Measurements from ENCODE around the gene SPATA32.

SPATA32 gene

DNA sequence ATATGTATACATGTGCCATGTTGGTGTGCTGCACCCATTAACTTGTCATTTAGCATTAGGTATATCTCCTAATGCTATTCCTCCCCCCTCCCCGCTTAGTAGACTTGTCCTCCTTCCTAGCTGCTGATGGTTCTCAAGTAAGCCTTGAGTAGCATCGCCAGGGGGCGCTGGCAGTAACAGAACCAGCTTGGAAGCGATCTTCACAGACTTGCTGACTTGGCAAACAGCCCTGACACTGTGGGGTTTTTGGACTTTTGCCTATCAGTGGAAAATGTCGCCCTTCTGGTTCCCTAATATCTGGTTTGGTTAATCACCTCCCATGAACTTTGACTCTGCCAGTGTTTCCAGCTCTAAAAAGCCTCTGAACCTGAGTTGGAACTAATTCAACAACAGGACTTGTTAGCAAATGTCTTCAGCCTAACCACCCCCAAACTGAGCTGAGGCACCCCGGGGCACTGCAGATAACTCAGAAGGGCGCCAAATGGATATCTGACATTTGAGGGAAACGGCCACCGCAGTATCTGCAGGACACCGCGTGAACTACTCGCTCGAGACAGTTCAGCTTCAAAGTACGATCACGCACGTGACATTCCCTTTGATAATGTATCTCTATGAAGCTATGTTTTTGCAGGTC, 15.4 kb upstream of the SPATA32 start (continued):
- TF ChIP-seq PBX3 (CRISPR knock-in tag; IDR thresholded peaks at IDR 0.05) = no peak
- no peak for TF ChIP-seq ZNF175 (tag by site-specific recombination; IDR thresholded peaks at IDR 0.05)
- TF ChIP-seq, protein P1, sequence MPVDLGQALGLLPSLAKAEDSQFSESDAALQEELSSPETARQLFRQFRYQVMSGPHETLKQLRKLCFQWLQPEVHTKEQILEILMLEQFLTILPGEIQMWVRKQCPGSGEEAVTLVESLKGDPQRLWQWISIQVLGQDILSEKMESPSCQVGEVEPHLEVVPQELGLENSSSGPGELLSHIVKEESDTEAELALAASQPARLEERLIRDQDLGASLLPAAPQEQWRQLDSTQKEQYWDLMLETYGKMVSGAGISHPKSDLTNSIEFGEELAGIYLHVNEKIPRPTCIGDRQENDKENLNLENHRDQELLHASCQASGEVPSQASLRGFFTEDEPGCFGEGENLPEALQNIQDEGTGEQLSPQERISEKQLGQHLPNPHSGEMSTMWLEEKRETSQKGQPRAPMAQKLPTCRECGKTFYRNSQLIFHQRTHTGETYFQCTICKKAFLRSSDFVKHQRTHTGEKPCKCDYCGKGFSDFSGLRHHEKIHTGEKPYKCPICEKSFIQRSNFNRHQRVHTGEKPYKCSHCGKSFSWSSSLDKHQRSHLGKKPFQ (tag by site-specific recombination; IDR thresholded peaks at IDR 0.05) = no peak
- no peak for TF ChIP-seq ZSCAN23 (tag by site-specific recombination; IDR thresholded peaks at IDR 0.05)
- no peak for TF ChIP-seq ZNF19 (tag by site-specific recombination; IDR thresholded peaks at IDR 0.05; ENCODE audit: low read depth)
- peak; percentile 39; the same call in 1 of the 2 replicates for TF ChIP-seq ZEB2 (tag by site-specific recombination; IDR thresholded peaks at IDR 0.05)
- peak; percentile 44 for TF ChIP-seq ZNF501 (tag by site-specific recombination; IDR thresholded peaks at IDR 0.05)
- TF ChIP-seq ZBTB21 (tag by site-specific recombination; IDR thresholded peaks at IDR 0.05) = peak; percentile 16; the same call in 1 of the 2 replicates
- TF ChIP-seq ZNF692 (tag by site-specific recombination; IDR thresholded peaks at IDR 0.05) = 0 out of 2 replicates have a peak, but pooled peaks have one; percentile 21
- TF ChIP-seq SP7 (tag by site-specific recombination; IDR thresholded peaks at IDR 0.05) = peak; percentile 54; the same call in 1 of the 2 replicates
- no peak for TF ChIP-seq ZNF449 (tag by site-specific recombination; IDR thresholded peaks at IDR 0.05)
- TF ChIP-seq BCL11B (tag by site-specific recombination; IDR thresholded peaks at IDR 0.05; ENCODE audit: low read depth) = no peak
- TF ChIP-seq REPIN1 (tag by site-specific recombination; IDR thresholded peaks at IDR 0.05; ENCODE audit: low read depth) = no peak

DNA sequence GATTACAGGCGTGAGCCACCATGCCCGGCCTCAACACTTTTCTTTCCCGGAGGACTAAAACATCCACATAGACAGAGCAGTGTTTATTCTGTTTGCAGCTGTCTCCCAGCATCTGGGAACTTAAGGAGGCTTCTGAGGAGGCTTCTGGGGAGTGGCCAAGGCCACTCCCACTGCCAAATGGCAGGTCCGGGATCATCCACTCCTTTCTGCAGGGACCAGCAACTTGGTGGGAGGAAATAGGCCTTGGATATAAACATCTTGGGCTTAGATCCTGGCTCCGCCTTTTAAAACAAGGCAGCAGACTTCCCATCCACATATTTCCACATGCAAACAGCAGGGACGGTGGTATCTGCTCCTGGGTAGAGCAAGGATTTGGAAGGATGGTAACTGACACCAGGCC, 14.1 kb upstream of the SPATA32 start:
- ChIA-PET POLR2A (interaction anchor here (0.6 to 0.7 kb wide), 2 partner anchors 17 to 108 kb away, joined by 3 to 6 read pairs; no protein-coding TSS in a partner anchor), CTCF (interaction anchor here (0.5 to 12.0 kb wide), 20 partner anchors 10 to 1683 kb away, joined by 3 to 357 read pairs (median 12); partner anchors contain the start of genes HEXIM2 and MAP3K14)
- Histone ChIP-seq H3K27ac (ENCODE audit: extremely low read depth, low read depth, low read length) (no peak overlapping the region), H3K36me3 (ENCODE audit: control insufficient read depth in 2 of 2, insufficient read depth in 1 of 2, low read length in 2 of 2) (peaks cover 12 to 28% of the 10 kb centered on the region in 2 experiments; a peak in 2 of 3 replicates), H3K4me3 (ENCODE audit: low read depth, low read length) (no peak overlapping the region), H3K9me3 (ENCODE audit: control insufficient read depth, insufficient read depth, low read depth, low read length) (no peaks in the 10 kb centered on the region), H3K4me1 (ENCODE audit: control insufficient read depth, insufficient read depth, low read length) (peaks cover 5% of the 10 kb centered on the region)
- TF ChIP-seq, protein P2, sequence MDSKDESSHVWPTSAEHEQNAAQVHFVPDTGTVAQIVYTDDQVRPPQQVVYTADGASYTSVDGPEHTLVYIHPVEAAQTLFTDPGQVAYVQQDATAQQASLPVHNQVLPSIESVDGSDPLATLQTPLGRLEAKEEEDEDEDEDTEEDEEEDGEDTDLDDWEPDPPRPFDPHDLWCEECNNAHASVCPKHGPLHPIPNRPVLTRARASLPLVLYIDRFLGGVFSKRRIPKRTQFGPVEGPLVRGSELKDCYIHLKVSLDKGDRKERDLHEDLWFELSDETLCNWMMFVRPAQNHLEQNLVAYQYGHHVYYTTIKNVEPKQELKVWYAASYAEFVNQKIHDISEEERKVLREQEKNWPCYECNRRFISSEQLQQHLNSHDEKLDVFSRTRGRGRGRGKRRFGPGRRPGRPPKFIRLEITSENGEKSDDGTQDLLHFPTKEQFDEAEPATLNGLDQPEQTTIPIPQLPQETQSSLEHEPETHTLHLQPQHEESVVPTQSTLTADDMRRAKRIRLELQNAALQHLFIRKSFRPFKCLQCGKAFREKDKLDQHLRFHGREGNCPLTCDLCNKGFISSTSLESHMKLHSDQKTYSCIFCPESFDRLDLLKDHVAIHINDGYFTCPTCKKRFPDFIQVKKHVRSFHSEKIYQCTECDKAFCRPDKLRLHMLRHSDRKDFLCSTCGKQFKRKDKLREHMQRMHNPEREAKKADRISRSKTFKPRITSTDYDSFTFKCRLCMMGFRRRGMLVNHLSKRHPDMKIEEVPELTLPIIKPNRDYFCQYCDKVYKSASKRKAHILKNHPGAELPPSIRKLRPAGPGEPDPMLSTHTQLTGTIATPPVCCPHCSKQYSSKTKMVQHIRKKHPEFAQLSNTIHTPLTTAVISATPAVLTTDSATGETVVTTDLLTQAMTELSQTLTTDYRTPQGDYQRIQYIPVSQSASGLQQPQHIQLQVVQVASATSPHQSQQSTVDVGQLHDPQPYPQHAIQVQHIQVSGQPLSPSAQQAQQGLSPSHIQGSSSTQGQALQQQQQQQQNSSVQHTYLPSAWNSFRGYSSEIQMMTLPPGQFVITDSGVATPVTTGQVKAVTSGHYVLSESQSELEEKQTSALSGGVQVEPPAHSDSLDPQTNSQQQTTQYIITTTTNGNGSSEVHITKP (tag by site-specific recombination; IDR thresholded peaks at IDR 0.05) = peak; percentile 36; the same call in 1 of the 2 replicates
- TF ChIP-seq ZNF214 (tag by site-specific recombination; IDR thresholded peaks at IDR 0.05; ENCODE audit: borderline replicate concordance) = no peak

All from HEK293 (cell line).